ENCODE results near the gene TSPAN13. TPM values are rescaled to one million over a fixed set of nuclear protein-coding genes. Genes with fewer than 3 reads are reported as not detected.

Gene TSPAN13
- total and polyA plus RNA-seq, 12 donors: 6.8 to 40.1 (median 11.8) TPM

DNA sequence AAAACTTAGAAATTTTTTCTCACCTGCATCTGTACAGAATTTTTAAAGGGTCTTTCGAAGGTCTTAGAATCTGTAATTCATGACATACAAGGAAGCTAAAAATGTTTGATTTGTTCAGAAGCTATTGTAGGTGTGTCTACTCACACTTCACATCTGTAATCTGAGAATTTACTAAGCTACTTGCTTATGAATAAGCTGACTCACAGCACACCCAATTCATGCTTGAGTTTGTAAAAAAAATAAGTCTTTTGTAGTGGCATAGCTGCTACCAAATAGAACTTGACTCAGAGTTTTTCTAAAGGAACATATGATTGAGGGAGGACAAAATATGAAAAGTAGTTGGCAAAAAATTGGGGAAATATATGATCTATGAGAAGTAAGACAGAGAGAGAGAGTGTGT lies 64.0 kb downstream of the TSPAN13 start:
- WGBS, 2 donors: 88 to 92% methylated on average over 1 of the region's 1 CpG
- intact Hi-C loops (cut with DNase I): no loop called here
- Histone ChIP-seq H3K27me3 (no peaks in the 10 kb centered on the region), H3K9me3 (no peaks in the 10 kb centered on the region), H3K36me3 (no peaks in the 10 kb centered on the region), H3K27ac (no peak overlapping the region), H3K4me1 (peaks cover 0 to 12% (median 0%) of the 10 kb centered on the region in 9 donors), H3K4me3 (no peak overlapping the region)
- DNase-seq: no peak
- no peak for ATAC-seq
- TF ChIP-seq, protein P1, sequence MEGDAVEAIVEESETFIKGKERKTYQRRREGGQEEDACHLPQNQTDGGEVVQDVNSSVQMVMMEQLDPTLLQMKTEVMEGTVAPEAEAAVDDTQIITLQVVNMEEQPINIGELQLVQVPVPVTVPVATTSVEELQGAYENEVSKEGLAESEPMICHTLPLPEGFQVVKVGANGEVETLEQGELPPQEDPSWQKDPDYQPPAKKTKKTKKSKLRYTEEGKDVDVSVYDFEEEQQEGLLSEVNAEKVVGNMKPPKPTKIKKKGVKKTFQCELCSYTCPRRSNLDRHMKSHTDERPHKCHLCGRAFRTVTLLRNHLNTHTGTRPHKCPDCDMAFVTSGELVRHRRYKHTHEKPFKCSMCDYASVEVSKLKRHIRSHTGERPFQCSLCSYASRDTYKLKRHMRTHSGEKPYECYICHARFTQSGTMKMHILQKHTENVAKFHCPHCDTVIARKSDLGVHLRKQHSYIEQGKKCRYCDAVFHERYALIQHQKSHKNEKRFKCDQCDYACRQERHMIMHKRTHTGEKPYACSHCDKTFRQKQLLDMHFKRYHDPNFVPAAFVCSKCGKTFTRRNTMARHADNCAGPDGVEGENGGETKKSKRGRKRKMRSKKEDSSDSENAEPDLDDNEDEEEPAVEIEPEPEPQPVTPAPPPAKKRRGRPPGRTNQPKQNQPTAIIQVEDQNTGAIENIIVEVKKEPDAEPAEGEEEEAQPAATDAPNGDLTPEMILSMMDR (IDR thresholded peaks at IDR 0.05): no peak

DNA sequence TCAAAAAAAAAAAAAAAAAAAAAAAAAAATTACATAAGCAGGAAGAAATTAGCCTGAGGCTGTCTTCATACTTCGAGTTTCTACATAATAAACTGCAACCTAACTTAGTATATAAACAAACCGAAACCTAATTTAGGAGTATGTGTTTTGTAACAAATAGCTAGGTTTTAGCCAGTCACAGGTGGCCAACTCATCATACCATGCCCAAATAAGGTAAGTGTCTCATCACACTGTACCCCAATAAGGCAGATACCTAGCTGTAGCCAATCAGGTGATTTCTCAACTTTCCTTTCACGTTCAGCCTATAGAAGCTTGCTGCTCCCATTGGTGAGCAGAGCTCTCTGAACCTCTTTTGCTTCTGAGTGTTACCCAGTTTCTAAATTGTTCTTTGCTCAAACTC lies 65.2 kb downstream of the TSPAN13 start:
- H3K4me3 ChIP-seq: no peak overlapping the region
- no peak overlapping the region for H3K27ac ChIP-seq
- intact Hi-C loops (cut with DNase I): no loop called here
- H3K9me3 ChIP-seq: no peaks in the 10 kb centered on the region
- ATAC-seq (no peak), DNase-seq (no peak)
- TF ChIP-seq, protein P1 (IDR thresholded peaks at IDR 0.05): no peak
- 89 to 94% methylated on average over 3 of the region's 3 CpGs for WGBS, 2 donors
- H3K27me3 ChIP-seq: no peaks in the 10 kb centered on the region
- no peaks in the 10 kb centered on the region for H3K36me3 ChIP-seq
- peaks cover 0 to 12% (median 0%) of the 10 kb centered on the region in 9 donors for H3K4me1 ChIP-seq

DNA sequence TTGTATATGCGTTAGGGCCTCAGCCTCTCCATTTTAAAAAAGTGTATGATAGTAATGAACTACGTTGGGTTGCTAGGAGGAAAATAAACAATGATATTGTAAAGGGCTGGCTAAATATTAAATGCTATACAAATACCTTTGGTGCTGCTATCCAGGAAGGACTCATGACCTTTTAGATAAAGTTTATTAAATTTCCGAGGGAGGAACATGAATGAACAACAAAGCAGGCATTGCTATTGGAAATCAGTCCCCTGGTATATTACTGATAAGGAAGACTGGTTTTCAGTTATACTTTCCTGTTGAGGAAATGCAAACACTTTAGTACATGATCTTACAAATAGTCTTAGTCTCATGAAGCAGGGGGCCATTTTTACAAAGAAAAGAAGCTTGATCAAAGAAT lies 68.5 kb downstream of the TSPAN13 start:
- Histone ChIP-seq H3K36me3 (no peaks in the 10 kb centered on the region), H3K27me3 (no peaks in the 10 kb centered on the region), H3K4me3 (no peak overlapping the region), H3K4me1 (peaks cover 0 to 5% (median 0%) of the 10 kb centered on the region in 9 donors), H3K9me3 (no peaks in the 10 kb centered on the region), H3K27ac (no peak overlapping the region)
- TF ChIP-seq, protein P1 (IDR thresholded peaks at IDR 0.05): no peak
- no peak for ATAC-seq
- intact Hi-C loops (cut with DNase I): no loop called here
- WGBS, 2 donors: 50 to 61% methylated on average over 3 of the region's 3 CpGs
- no peak for DNase-seq

DNA sequence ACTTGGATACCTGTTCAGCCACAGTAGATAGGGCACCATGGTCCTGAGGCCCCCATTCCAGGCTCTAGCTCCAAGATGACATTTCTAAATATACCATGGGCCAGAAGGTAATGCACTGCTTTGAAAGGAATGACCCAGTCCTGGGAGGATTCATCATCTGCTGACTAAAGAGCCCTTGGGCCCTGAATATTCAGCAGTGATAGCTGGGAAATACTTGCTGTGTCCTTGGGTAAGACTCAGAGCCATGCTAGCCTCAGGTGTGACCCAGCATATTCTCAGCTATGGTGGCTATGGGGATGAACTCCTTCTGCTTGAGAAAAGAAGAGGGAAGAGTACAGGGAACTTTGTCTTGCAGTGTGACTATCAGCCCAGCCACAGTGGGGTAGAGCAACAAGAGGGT lies 72.5 kb downstream of the TSPAN13 start:
- ATAC-seq: no peak
- TF ChIP-seq, protein P1 (IDR thresholded peaks at IDR 0.05): no peak
- Histone ChIP-seq H3K27ac (no peak overlapping the region), H3K4me1 (no peaks in the 10 kb centered on the region), H3K9me3 (peaks cover 0 to 15% (median 2%) of the 10 kb centered on the region in 11 donors), H3K27me3 (no peaks in the 10 kb centered on the region), H3K36me3 (no peaks in the 10 kb centered on the region), H3K4me3 (no peak overlapping the region)
- intact Hi-C loops (cut with DNase I): no loop called here
- DNase-seq: no peak
